Omental fat pad (tissue), 4 donors: Measurements from ENCODE around the gene PPM1J. TPM values are rescaled to one million over a fixed set of nuclear protein-coding genes. Genes with fewer than 3 reads are reported as not detected.
"Not testable (repeated sequence)": the region's sequence is repeated elsewhere in the genome, so short reads cannot be mapped to it uniquely, and the experiment has no call there.

Experiments used
- ATAC-seq: fragments of 150-250 bp; one replicate; pipeline ENCODE4 v1.9.1; 2016; ENCODE audit warnings: mild to moderate bottlenecking, moderate library complexity; ENCODE audit not compliant: low FRiP score
- DNase-seq: peaks from one replicate; pipeline ENCODE4 v3.0.0-alpha.2; 2019; ENCODE audit warnings: low spot score
- total RNA-seq, 4 donors: library from RNA; depleted of rRNA; stranded (reverse); fragments of >200 nt; gene quantifications; one replicate each; pipeline ENCODE4 v1.1.0, GENCODE V29; 2016
- TF ChIP-seq, protein P1 (sequence below), 3 donors: fragments of 450-650 bp; IDR thresholded peaks; one replicate each; pipeline ENCODE4 v1.5.1; 2016 to 2017; ENCODE audit warnings: antibody characterized with exemption in 3 of 3, mild to moderate bottlenecking in 3 of 3, moderate library complexity in 2 of 3

PPM1J gene
- total RNA-seq, 4 donors from 2014 or later = 0.63 to 1.7 (median 1.5) TPM

DNA sequence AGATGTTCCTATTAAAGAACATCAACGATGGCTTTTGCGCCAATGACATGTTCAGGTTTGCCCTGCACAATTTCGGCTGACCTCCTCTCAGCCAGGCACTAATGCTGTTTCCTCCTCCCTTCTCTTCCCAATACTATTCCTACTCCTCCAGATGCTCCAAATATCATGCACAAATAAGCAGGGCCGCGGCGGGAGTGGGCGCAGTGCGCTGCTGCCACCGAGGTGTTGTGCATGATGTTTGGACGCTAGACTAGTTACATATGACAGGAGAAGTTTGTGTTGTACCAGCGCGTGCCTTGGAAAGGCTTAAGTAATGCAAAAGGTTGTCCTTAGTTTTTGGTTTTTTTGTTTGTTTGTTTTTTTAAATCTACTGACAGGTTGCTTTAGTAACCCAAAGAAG, 33.3 kb upstream of the PPM1J start:
- no peak for DNase-seq
- TF ChIP-seq, protein P1, sequence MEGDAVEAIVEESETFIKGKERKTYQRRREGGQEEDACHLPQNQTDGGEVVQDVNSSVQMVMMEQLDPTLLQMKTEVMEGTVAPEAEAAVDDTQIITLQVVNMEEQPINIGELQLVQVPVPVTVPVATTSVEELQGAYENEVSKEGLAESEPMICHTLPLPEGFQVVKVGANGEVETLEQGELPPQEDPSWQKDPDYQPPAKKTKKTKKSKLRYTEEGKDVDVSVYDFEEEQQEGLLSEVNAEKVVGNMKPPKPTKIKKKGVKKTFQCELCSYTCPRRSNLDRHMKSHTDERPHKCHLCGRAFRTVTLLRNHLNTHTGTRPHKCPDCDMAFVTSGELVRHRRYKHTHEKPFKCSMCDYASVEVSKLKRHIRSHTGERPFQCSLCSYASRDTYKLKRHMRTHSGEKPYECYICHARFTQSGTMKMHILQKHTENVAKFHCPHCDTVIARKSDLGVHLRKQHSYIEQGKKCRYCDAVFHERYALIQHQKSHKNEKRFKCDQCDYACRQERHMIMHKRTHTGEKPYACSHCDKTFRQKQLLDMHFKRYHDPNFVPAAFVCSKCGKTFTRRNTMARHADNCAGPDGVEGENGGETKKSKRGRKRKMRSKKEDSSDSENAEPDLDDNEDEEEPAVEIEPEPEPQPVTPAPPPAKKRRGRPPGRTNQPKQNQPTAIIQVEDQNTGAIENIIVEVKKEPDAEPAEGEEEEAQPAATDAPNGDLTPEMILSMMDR (IDR thresholded peaks at IDR 0.05) = no peak
- no peak for ATAC-seq

DNA sequence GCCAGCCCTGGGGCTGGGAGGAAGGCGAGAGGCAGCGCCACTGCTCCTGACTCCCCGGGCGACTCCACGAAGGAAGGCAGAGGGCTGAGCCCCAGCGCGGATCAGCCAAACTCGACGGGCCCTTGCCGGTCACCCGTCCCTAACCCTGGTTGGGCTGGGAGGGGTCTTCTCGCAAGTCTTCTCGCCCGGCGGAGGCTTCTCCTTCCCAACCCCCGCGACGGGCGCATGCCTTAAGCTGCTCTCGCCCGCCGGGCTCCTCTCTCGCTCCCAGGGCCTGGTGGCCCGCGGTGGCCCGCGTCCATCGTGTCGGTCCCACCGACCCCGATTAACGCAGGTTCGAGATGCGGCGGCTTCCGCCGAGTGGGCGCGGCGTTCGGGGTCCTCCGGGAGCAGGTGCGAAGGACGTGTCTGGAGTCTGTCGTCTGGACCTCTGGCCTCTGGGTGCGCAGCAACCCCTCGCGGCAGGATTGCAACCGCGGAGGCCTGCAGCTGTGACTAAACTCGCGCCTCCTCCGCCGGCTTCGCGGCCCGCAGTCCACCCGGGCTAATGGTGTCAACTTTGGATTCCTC, 29.0 kb upstream of the PPM1J start:
- ATAC-seq (peak; percentile 76), DNase-seq (no peak)
- TF ChIP-seq, protein P1 (IDR thresholded peaks at IDR 0.05) = no peak

- DNase-seq (no peak), ATAC-seq (peak; percentile 67)
These were observed 28.3 kb upstream of the PPM1J start for GRCh38 chr1:112743174-112744008.

GRCh38 chr1:112737573-112737972, 22.4 kb upstream of the PPM1J start:
- no peak for DNase-seq
- TF ChIP-seq, protein P1 (IDR thresholded peaks at IDR 0.05) = no peak
- ATAC-seq = no peak

More at GRCh38 chr1:112743174-112744008, 28.3 kb upstream of the PPM1J start:
- TF ChIP-seq, protein P1 (IDR thresholded peaks at IDR 0.05) = no peak

- ATAC-seq (peak; percentile 56), DNase-seq (no peak)
- TF ChIP-seq, protein P1 (IDR thresholded peaks at IDR 0.05) = no peak
These were observed 20.6 kb upstream of the PPM1J start for GRCh38 chr1:112735752-112736151.

GRCh38 chr1:112731451-112731850, 16.3 kb upstream of the PPM1J start:
- DNase-seq (no peak), ATAC-seq (no peak)
- TF ChIP-seq, protein P1 (IDR thresholded peaks at IDR 0.05) = no peak

- no peak for ATAC-seq
- TF ChIP-seq, protein P1 (IDR thresholded peaks at IDR 0.05) = no peak
These were observed 14.8 kb upstream of the PPM1J start for GRCh38 chr1:112729909-112730308.

DNA sequence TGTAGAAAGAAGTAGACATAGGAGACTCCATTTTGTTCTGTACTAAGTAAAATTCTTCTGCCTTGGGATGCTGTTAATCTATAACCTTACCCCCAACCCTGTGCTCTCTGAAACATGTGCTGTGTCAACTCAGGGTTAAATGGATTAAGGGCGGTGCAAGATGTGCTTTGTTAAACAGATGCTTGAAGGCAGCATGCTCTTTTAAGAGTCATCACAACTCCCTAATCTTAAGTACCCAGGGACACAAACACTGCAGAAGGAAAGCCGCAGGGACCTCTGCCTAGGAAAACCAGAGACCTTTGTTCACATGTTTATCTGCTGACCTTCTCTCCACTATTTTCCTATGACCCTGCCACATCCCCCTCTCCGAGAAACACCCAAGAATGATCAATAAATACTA, 13.9 kb upstream of the PPM1J start:
- not testable (repeated sequence) for DNase-seq, ATAC-seq

More at GRCh38 chr1:112729909-112730308, 14.8 kb upstream of the PPM1J start:
- DNase-seq = no peak

DNA sequence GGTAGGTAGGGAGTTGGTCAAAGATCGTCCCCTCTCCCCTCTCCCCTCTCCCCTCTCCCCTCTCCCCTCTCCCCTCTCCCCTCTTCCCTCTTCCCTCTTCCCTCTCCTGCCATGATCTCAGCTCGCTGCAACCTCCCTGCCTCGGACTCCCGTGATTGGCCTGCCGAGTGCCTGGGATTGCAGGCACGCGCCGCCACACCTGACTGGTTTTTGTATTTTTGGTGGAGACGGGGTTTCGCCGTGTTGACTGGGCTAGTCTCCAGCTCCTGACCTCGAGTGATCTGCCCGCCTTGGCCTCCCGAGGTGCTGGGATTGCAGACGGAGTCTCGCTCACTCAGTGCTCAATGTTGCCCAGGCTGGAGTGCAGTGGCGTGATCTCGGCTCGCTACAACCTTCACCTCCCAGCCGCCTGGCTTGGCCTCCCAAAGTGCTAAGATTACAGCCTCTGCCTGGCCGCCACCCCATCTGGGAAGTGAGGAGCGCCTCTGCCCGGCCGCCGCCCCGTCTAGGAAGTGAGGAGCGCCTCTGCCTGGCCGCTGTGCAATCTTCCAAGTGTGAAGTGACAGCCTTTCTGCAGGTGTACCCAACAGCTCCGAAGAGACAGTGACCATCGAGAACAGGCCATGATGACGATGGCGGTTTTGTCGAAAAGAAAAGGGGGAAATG, 13.3 kb upstream of the PPM1J start:
- DNase-seq, ATAC-seq: not testable (repeated sequence)
